ENCODE results near the gene SOCS6.

DNA sequence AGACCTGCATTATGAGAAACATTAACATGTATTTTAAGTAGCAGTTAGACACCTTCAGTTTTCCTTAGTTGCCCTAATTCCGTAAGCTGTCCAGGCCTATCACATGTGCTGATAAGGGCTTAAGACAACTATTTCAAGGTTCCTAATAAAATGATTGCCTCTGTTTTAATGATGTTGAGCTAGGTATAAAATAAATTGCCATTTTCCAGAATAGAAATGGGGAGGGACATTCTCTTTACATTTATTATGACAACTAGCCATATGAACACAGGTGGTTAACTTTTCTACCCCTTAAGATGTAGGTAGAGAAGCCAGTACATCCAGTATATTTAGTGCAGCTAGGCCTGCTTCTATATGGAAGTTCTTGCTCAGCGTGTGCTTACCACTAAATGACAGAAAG, 65.9 kb downstream of the SOCS6 start:
- TF ChIP-seq EZH2 (IDR thresholded peaks at IDR 0.05; ENCODE audit: insufficient read depth, poor library complexity, severe bottlenecking) (no peak), EZH2phosphoT487 (IDR thresholded peaks at IDR 0.05; ENCODE audit: insufficient read depth, low read depth) (no peak)
